Endothelial cell of umbilical vein (primary cell): ENCODE results near the gene MAML3. TPM values are rescaled to one million over a fixed set of nuclear protein-coding genes. Genes with fewer than 3 reads are reported as not detected.

Experiments used
- BruUV-seq: library from RNA; stranded (reverse); fragments of 400-500 nt; replicated peaks from 2 replicates; lab custom pipeline; 2021; lab: Mats Ljungman, UMichigan
- CTCF ChIA-PET: fragments of 300-600, 350-600 bp; sonication (Branson Sonifier 250); formaldehyde crosslinking; loops from one replicate; lab custom pipeline; 2021; ENCODE audit warnings: antibody characterized with exemption, inconsistent platforms; lab: Charles Lee
- POLR2A ChIA-PET: fragments of 300-600, 350-600 bp; sonication (Branson Sonifier 250); formaldehyde crosslinking; loops from one replicate; lab custom pipeline; 2021; ENCODE audit warnings: antibody characterized with exemption, inconsistent platforms; lab: Charles Lee
- DNase-seq: peaks from one replicate; pipeline ENCODE4 v3.0.0-alpha.2; 2011; ENCODE audit warnings: low read depth, low spot score
- FAIRE-seq: peaks from 2 replicates; lab custom pipeline; 2011; peaks lifted over from hg19 to GRCh38; lab: Jason Lieb, UNC
- H2AFZ ChIP-seq: 2 replicates; pipeline ENCODE4 v1.6.0; 2012; ENCODE audit warnings: low read depth, low read length, control low read depth, inconsistent platforms
- H3K27ac ChIP-seq: 2 replicates; pipeline ENCODE4 v1.5.1; 2011; ENCODE audit warnings: low read depth, mild to moderate bottlenecking, control low read depth, low read length, moderate library complexity; ENCODE audit not compliant: insufficient read depth
- H3K27me3 ChIP-seq, 2 experiments: 2 replicates each; pipeline versions ENCODE4 v1.6.0 to v1.6.1; 2011; ENCODE audit warnings: low read length in 2 of 2, mixed read lengths in 1 of 2; ENCODE audit not compliant: control insufficient read depth in 2 of 2, insufficient read depth in 2 of 2
- H3K36me3 ChIP-seq, 2 experiments: 2 replicates in 1 of 2; 3 replicates in 1 of 2; pipeline ENCODE4 v1.5.1; 2011; ENCODE audit warnings: low read length in 2 of 2, mild to moderate bottlenecking in 1 of 2, moderate library complexity in 1 of 2; ENCODE audit not compliant: control insufficient read depth in 2 of 2, insufficient read depth in 2 of 2; ENCODE audit errors: extremely low read depth in 1 of 2
- H3K4me1 ChIP-seq: 3 replicates; pipeline ENCODE4 v1.5.1; 2011; ENCODE audit warnings: mild to moderate bottlenecking, low read length; ENCODE audit not compliant: control insufficient read depth, insufficient read depth; ENCODE audit errors: extremely low read depth
- H3K4me2 ChIP-seq: 2 replicates; pipeline ENCODE4 v1.6.1; 2011; ENCODE audit warnings: low read length, control low read depth, mixed read lengths; ENCODE audit not compliant: insufficient read depth
- H3K4me3 ChIP-seq, 3 experiments: fragments of 200-600 bp in 1 of 3; sonication (generic), shearing (Covaris generic) in 1 of 3; replicated peaks in 1 of 3; 2 replicates each; pipeline ENCODE4 v1.5.1; 2011 to 2016; ENCODE audit warnings: control low read depth in 3 of 3, low read length in 3 of 3, mild to moderate bottlenecking in 2 of 3, inconsistent platforms in 1 of 3, low read depth in 1 of 3, moderate library complexity in 1 of 3; ENCODE audit not compliant: insufficient read depth in 1 of 3
- H3K79me2 ChIP-seq: 2 replicates; pipeline ENCODE4 v1.6.0; 2012; ENCODE audit warnings: low read length, inconsistent platforms; ENCODE audit not compliant: control insufficient read depth, insufficient read depth
- H3K9ac ChIP-seq: replicated peaks from 2 replicates; pipeline ENCODE3; 2011; ENCODE audit warnings: low read length, control low read depth; ENCODE audit not compliant: insufficient read depth; ENCODE audit errors: extremely low read depth
- H3K9me1 ChIP-seq: replicated peaks from 3 replicates; pipeline ENCODE4 v1.6.0; 2011; ENCODE audit warnings: mild to moderate bottlenecking, low read length; ENCODE audit not compliant: control insufficient read depth, insufficient read depth; ENCODE audit errors: extremely low read depth
- H3K9me3 ChIP-seq: replicated peaks from 2 replicates; pipeline ENCODE4 v1.5.1; 2012; ENCODE audit warnings: low read length, inconsistent platforms; ENCODE audit not compliant: control insufficient read depth, insufficient read depth
- H4K20me1 ChIP-seq: replicated peaks from 2 replicates; pipeline ENCODE3; 2011; ENCODE audit warnings: mild to moderate bottlenecking, low read length; ENCODE audit not compliant: control insufficient read depth, insufficient read depth; ENCODE audit errors: extremely low read depth
- EZH2 ChIP-seq: IDR thresholded peaks from 2 replicates; pipeline ENCODE4 v1.6.1; 2012; ENCODE audit warnings: borderline replicate concordance, low read depth, mild to moderate bottlenecking, moderate library complexity, low read length, inconsistent platforms; ENCODE audit not compliant: severe bottlenecking
- FOS ChIP-seq: IDR thresholded peaks from 2 replicates; pipeline ENCODE4 v1.6.1; 2011; ENCODE audit warnings: mild to moderate bottlenecking, low read length, moderate library complexity, borderline replicate concordance; ENCODE audit not compliant: insufficient read depth
- GATA2 ChIP-seq: IDR thresholded peaks from 2 replicates; pipeline ENCODE4 v1.7.0; 2011; ENCODE audit warnings: low read depth, mild to moderate bottlenecking, moderate library complexity, mixed read lengths, low read length; ENCODE audit not compliant: insufficient read length, insufficient read depth
- JUN ChIP-seq: IDR thresholded peaks from 2 replicates; pipeline ENCODE4 v1.6.1; 2011; ENCODE audit warnings: borderline replicate concordance, low read depth; ENCODE audit not compliant: insufficient read length, insufficient read depth
- MYC ChIP-seq: IDR thresholded peaks from one replicate; pipeline ENCODE4 v1.6.1; 2011; ENCODE audit warnings: mild to moderate bottlenecking, low read depth, low read length
- POLR2A ChIP-seq: IDR thresholded peaks from 2 replicates; pipeline ENCODE4 v1.6.1; 2012; ENCODE audit warnings: low read depth, mild to moderate bottlenecking, control low read depth, low read length
- POLR2AphosphoS5 ChIP-seq: IDR thresholded peaks from 2 replicates; pipeline ENCODE4 v1.6.1; 2012; ENCODE audit warnings: low read depth, mild to moderate bottlenecking, control low read depth, low read length, moderate library complexity; ENCODE audit not compliant: insufficient read depth
- dilution Hi-C: fragments of 300-500 bp; cut with MboI; formaldehyde crosslinking; loops from one replicate; pipeline ENCODE4 v1.15.0; 2019; ENCODE audit warnings: low sequenced_read_pairs; ENCODE audit not compliant: extremely low pct_ligation_motif_present
- intact Hi-C: fragments of 100-400 bp; cut with micrococcal nuclease; formaldehyde crosslinking; loops from one replicate; pipeline ENCODE4 v1.10.0; 2022
- polyA plus RNA-seq, 4 experiments: library from polyadenylated mRNA; depleted of rRNA in 3 of 4; stranded (reverse) in 3 of 4; unstranded in 1 of 4; fragments of >200 nt; gene quantifications; 2 replicates each; pipeline versions ENCODE4 v1.2.1 to v1.2.3, GENCODE V29; 2011 to 2012; ENCODE audit warnings: missing spikeins in 1 of 4
- total RNA-seq: library from RNA; stranded (reverse); gene quantifications from 2 replicates; pipeline ENCODE4 v1.2.3, GENCODE V29; 2021
- TF ChIP-seq, protein P1 (sequence below), 2 donors: IDR thresholded peaks; 1 replicate in 1 of 2; 2 replicates in 1 of 2; pipeline ENCODE4 v1.5.1; 2011; ENCODE audit warnings: low read length in 2 of 2, mild to moderate bottlenecking in 2 of 2, moderate library complexity in 2 of 2, control low read depth in 1 of 2, inconsistent platforms in 1 of 2, low read depth in 1 of 2; ENCODE audit not compliant: insufficient read depth in 1 of 2; ENCODE audit errors: extremely low read depth in 1 of 2
- TF ChIP-seq, protein P2 (sequence below): IDR thresholded peaks from 2 replicates; pipeline ENCODE4 v1.6.1; 2011; ENCODE audit not compliant: insufficient read depth, insufficient read length

Gene MAML3
- total and polyA plus RNA-seq, 2 donors (not counting 3 experiments of a cell fraction or from before 2014, with no cell fraction given): 14.0 to 20.3 TPM

DNA sequence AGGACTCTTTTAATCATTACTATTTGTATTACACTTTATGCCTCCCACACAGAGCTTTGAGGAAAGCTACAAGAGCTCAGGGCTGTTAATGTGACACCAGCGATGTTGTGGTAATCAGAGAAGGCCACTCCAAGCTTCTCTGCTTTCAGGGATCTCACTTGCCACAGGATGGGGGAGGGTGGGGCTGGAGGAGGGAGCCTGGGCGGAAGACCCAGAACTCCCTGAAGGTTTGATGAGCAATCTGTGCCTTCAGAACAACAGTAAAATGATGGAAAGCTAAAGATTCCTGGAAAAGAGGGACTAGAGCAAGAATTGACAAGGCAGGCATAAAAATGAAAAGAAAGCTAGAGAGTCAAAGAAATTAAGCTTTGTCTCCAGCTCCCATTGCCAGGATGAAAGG lies 75.6 kb downstream of the MAML3 start:
- Histone ChIP-seq H4K20me1 (no peaks in the 10 kb centered on the region), H3K36me3 (no peaks in the 10 kb centered on the region), H3K9me1 (no peaks in the 10 kb centered on the region), H3K9me3 (no peaks in the 10 kb centered on the region), H3K27ac (no peak overlapping the region), H3K27me3 (no peaks in the 10 kb centered on the region), H3K79me2 (peaks cover 7% of the 10 kb centered on the region), H3K4me3 (no peak overlapping the region), H3K9ac (no peak overlapping the region), H3K4me1 (peaks cover 6% of the 10 kb centered on the region), H2AFZ (no peak overlapping the region), H3K4me2 (no peak overlapping the region)
- FAIRE-seq: no peak
- DNase-seq: no peak
- dilution Hi-C loops (no loop called here), intact Hi-C loops (no loop called here)
- no TSS peak for BruUV-seq
- CTCF ChIA-PET: interaction anchor here (0.9 to 1.1 kb wide), 3 partner anchors 10 to 26 kb away, joined by 3 to 5 read pairs (median 5); no protein-coding TSS in a partner anchor
- TF ChIP-seq POLR2AphosphoS5: no peak
- TF ChIP-seq, protein P1, sequence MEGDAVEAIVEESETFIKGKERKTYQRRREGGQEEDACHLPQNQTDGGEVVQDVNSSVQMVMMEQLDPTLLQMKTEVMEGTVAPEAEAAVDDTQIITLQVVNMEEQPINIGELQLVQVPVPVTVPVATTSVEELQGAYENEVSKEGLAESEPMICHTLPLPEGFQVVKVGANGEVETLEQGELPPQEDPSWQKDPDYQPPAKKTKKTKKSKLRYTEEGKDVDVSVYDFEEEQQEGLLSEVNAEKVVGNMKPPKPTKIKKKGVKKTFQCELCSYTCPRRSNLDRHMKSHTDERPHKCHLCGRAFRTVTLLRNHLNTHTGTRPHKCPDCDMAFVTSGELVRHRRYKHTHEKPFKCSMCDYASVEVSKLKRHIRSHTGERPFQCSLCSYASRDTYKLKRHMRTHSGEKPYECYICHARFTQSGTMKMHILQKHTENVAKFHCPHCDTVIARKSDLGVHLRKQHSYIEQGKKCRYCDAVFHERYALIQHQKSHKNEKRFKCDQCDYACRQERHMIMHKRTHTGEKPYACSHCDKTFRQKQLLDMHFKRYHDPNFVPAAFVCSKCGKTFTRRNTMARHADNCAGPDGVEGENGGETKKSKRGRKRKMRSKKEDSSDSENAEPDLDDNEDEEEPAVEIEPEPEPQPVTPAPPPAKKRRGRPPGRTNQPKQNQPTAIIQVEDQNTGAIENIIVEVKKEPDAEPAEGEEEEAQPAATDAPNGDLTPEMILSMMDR (IDR thresholded peaks at IDR 0.05; ENCODE audit: extremely low read depth in 1 of 2, insufficient read depth in 1 of 2, low read depth in 1 of 2, low read length in 2 of 2): no peak
- TF ChIP-seq MYC: no peak
- POLR2A ChIA-PET: no interaction called here

DNA sequence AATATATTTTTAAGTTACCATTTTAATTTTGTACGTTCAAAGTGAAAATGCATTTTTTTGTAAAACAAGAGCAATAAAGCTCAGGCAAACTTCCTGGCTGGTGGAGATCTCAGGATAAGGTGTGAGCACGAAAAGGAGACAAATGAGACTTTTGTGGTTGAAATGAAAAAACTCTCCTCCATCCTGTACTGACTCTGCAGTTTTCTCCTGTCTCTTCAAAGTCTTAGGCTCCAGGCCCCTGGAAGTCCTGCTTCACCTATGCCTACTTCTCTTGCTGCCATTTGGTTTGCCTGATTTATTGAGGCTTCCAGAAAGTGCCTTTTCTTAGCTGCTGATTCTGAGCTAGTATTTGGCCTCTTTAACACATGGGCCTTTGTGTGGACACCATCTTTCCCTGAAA lies 77.7 kb downstream of the MAML3 start:
- H3K4me1 ChIP-seq: peaks cover 3% of the 10 kb centered on the region
- H3K79me2 ChIP-seq: peaks cover 2% of the 10 kb centered on the region
- TF ChIP-seq POLR2A (no peak), MYC (no peak), FOS (no peak), GATA2 (no peak), EZH2 (no peak), POLR2AphosphoS5 (no peak), JUN (no peak)
- TF ChIP-seq, protein P1 (IDR thresholded peaks at IDR 0.05; ENCODE audit: extremely low read depth in 1 of 2, insufficient read depth in 1 of 2, low read depth in 1 of 2, low read length in 2 of 2): no peak
- TF ChIP-seq, protein P2, sequence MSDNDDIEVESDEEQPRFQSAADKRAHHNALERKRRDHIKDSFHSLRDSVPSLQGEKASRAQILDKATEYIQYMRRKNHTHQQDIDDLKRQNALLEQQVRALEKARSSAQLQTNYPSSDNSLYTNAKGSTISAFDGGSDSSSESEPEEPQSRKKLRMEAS: no peak
- no peak overlapping the region for H3K9ac ChIP-seq
- H3K9me3 ChIP-seq: no peaks in the 10 kb centered on the region
- no TSS peak for BruUV-seq
- FAIRE-seq (no peak), DNase-seq (no peak)
- no peaks in the 10 kb centered on the region for H4K20me1 ChIP-seq
- no peaks in the 10 kb centered on the region for H3K36me3 ChIP-seq
- H3K27me3 ChIP-seq: no peaks in the 10 kb centered on the region
- dilution Hi-C loops (no loop called here), intact Hi-C loops (no loop called here)
- ChIA-PET CTCF (no interaction called here), POLR2A (no interaction called here)
- H3K4me3 ChIP-seq: no peak overlapping the region
- no peak overlapping the region for H3K27ac ChIP-seq
- H3K9me1 ChIP-seq: no peaks in the 10 kb centered on the region
- H2AFZ ChIP-seq: no peak overlapping the region
- H3K4me2 ChIP-seq: no peak overlapping the region
